Nephron (organoid): ENCODE results near the gene BRSK1.
A peak's percentile ranks its signal among the peaks of the same experiment; 100 is the strongest.

Experiments used
- H3K27ac Mint-ChIP-seq, 3 experiments: 2 replicates each; pipeline ENCODE4 v1.8.0; 2020; ENCODE audit warnings: mixed read lengths in 3 of 3, mild to moderate bottlenecking in 2 of 3, moderate library complexity in 1 of 3
- H3K27me3 Mint-ChIP-seq: 2 replicates; pipeline ENCODE4 v1.8.0; 2021; ENCODE audit warnings: low read depth, mild to moderate bottlenecking, moderate library complexity, mixed read lengths
- H3K36me3 Mint-ChIP-seq: 2 replicates; pipeline ENCODE4 v1.8.0; 2020; ENCODE audit warnings: low read depth, mixed read lengths
- H3K4me1 Mint-ChIP-seq: 2 replicates; pipeline ENCODE4 v1.8.0; 2020; ENCODE audit warnings: mixed read lengths
- H3K4me3 Mint-ChIP-seq, 3 experiments: 2 replicates each; pipeline ENCODE4 v1.8.0; 2020; ENCODE audit warnings: mild to moderate bottlenecking in 3 of 3, mixed read lengths in 3 of 3, moderate library complexity in 2 of 3
- H3K9me3 Mint-ChIP-seq: 2 replicates; pipeline ENCODE4 v1.8.0; 2020; ENCODE audit warnings: mixed read lengths
- TF ChIP-seq, protein P1 (sequence below), 3 experiments: fragments of 200-600 bp; sonication (generic); IDR thresholded peaks; one replicate each; pipeline ENCODE4 v1.5.0; 2021; ENCODE audit warnings: antibody characterized with exemption in 3 of 3; ENCODE audit not compliant: unreplicated experiment in 3 of 3

The BRSK1 gene

DNA sequence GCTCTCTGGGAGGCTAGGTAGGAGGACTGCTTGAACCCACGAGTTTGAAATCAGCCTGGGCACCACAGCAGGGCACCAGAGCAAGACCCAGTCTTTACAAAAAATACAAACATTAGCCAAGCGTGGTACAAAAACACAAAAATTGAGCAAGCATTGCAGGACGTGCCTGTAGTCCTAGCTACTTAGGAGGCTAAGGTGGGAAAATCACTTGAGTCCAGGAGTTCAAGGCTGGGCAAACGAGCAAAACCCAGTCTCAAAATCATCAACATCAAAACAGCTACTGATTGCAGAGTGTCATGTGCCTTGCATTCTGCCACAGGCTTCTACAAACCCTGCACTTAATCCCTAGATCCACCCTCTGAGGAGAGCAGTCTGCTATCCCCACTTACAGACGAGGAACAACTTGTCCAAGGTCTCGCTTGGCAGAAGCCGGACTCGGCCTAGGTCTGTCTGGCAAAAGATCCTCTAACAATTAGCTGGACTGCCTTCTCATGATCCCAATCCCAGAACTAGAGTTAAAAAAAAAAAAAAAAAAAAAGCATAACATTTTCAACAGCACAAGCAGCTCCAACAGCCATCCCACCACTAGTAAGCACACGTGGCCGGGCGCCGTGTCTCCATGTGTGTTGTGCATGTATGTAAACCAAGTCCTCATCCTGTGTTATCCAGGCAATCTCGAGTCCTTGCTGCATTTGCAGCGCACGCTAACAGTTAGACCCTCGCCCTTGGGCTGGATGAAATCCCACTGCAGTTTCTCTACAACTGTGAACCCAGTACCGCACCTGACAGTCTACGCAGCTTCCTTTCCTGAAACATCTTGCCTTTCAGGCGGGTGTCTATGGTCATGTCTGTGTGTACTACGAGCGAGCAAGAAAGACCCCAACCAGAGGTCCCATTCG is 27.0 kb upstream of the BRSK1 start:
- Mint-ChIP-seq H3K4me1 (peaks cover 45% of the 10 kb centered on the region), H3K27me3 (no peaks in the 10 kb centered on the region), H3K27ac (peak overlapping the region; percentile 88 to 98 (median 97)), H3K36me3 (peaks cover 1% of the 10 kb centered on the region), H3K9me3 (no peaks in the 10 kb centered on the region), H3K4me3 (peak overlapping the region; percentile 98 to 100 (median 99))
- TF ChIP-seq, protein P1, sequence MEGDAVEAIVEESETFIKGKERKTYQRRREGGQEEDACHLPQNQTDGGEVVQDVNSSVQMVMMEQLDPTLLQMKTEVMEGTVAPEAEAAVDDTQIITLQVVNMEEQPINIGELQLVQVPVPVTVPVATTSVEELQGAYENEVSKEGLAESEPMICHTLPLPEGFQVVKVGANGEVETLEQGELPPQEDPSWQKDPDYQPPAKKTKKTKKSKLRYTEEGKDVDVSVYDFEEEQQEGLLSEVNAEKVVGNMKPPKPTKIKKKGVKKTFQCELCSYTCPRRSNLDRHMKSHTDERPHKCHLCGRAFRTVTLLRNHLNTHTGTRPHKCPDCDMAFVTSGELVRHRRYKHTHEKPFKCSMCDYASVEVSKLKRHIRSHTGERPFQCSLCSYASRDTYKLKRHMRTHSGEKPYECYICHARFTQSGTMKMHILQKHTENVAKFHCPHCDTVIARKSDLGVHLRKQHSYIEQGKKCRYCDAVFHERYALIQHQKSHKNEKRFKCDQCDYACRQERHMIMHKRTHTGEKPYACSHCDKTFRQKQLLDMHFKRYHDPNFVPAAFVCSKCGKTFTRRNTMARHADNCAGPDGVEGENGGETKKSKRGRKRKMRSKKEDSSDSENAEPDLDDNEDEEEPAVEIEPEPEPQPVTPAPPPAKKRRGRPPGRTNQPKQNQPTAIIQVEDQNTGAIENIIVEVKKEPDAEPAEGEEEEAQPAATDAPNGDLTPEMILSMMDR (IDR thresholded peaks at IDR 0.05; ENCODE audit: unreplicated experiment in 3 of 3): no peak

DNA sequence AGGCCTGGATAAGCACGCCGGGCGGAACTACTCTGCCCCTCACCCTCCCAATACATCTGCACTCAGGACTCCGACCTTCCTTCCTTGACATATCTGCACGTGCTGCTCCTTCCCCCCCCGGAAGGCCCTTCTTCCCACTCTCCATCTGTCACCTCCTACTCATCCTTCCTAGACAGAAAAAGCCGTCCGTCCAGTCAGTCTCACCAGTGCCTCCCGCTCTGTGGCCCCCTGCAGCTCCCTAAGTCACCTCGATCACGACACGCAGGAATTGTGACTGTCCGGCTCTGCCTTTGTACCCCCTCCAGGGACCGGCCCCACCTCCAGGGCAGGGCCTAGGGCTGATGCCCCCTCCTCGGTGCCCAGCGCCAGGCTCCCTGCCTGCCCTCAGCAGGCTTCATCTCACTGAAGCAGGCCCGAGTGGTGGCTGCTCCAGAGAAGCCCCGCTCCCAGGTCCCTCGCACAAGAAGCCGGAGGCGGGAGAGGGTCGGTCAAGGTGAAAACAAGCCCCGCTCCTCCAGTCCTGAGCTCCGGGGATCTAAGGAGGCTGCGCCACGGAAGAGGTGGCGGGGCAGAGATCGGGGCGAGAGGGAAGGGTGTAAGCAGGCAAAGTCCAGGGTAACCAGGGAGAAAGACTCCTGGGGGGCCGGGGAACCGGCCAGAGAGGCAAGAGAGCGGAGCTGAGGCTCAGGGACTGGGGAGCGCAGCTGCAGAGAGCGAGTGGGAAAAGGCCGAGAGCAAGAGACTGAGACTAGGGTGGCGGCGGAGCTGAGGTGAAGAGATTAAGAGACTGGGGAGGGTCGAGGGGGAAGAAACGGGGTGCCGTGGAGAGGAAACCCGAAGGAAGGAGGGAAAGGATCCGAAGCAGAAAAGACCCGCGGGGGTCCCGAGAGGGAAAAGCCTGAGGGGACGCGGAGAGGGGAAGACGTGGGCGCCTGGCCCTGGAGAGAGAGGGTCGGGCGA is 26.1 kb upstream of the BRSK1 start:
- TF ChIP-seq, protein P1 (IDR thresholded peaks at IDR 0.05; ENCODE audit: unreplicated experiment in 3 of 3): no peak
- H3K27me3 Mint-ChIP-seq: no peaks in the 10 kb centered on the region
- peaks cover 45% of the 10 kb centered on the region for H3K4me1 Mint-ChIP-seq
- peak overlapping the region; percentile 98 to 100 (median 99) for H3K4me3 Mint-ChIP-seq
- peak overlapping the region; percentile 88 to 98 (median 97) for H3K27ac Mint-ChIP-seq
- H3K36me3 Mint-ChIP-seq: peaks cover 3% of the 10 kb centered on the region
- H3K9me3 Mint-ChIP-seq: no peaks in the 10 kb centered on the region

DNA sequence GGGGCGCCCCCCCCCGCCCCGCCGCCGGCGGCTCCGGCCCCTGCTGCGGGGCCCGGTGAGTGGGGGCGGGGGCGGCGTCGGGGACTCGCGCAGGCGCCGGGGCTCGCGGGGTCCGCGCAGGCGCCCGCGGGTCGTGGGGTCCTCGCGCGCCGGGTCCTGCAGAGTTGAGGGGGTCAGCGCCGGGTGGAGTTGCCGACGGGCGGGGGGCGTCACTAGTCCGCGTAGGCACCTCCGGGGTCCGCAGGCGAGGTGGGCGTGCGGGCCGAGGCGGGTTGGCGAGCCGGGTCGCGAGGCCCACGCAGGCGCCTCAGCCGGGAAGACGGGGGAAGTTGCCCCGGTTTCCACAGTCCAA is 25.3 kb upstream of the BRSK1 start:
- Mint-ChIP-seq H3K27ac (peak overlapping the region in 2 of 3 experiments; percentile 88 to 100), H3K4me3 (peak overlapping the region; percentile 82 to 84 (median 84)), H3K27me3 (no peaks in the 10 kb centered on the region), H3K36me3 (peaks cover 5% of the 10 kb centered on the region), H3K9me3 (no peaks in the 10 kb centered on the region), H3K4me1 (peaks cover 45% of the 10 kb centered on the region)
- TF ChIP-seq, protein P1 (IDR thresholded peaks at IDR 0.05; ENCODE audit: unreplicated experiment in 3 of 3): no peak

DNA sequence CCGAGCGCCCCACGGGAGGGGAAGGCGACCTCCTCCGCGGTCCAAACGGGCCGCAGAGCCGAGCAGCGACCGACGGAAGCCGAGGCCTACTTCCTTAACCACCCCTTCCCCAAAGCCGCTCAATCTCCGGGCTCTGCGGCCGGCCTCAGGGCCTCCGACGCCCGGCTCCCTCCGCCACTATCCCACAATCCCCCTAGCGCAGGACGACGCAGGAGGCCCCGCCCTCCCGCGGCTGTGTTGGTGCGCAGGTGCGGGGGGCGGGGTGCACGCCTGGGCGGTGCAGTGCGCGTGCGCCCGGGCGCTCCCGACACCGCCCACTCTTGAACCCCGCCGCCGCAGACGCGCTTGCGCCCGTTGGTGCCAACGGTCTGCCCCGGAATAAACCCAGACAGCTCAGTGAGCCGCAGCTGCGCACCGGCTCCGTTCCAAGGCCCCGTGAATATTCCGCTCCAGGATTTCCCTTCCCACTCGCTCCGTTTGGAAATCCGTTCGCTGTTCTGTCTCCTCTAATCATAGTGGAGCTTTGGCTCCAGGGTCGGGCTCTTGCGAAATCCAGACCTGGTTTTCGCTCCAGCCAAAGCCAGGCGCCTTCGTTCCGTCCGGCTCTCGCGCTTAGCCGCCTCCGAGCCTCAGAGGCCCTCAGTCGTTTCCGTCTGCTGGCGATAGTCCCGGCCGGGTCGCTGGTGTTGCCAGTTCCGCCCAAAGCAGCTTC is 24.8 kb upstream of the BRSK1 start, which contains the start of gene PPP6R1:
TSS of gene PPP6R1 (minus strand) at position 190 of the 712 bp plus-strand sequence. CDS start 11,914 bp downstream, outside the sequence.
- H3K4me3 Mint-ChIP-seq: peak within 1 kb of the TSS; percentile 98 to 100 (median 99)
- H3K36me3 Mint-ChIP-seq: peaks cover 6% of the 10 kb centered on the region
- peaks cover 43% of the 10 kb centered on the region for H3K4me1 Mint-ChIP-seq
- no peaks in the 10 kb centered on the region for H3K9me3 Mint-ChIP-seq
- peak within 1 kb of the TSS; percentile 98 to 100 (median 100) for H3K27ac Mint-ChIP-seq
- no peaks in the 10 kb centered on the region for H3K27me3 Mint-ChIP-seq
- TF ChIP-seq, protein P1 (IDR thresholded peaks at IDR 0.05; ENCODE audit: unreplicated experiment in 3 of 3): no peak

DNA sequence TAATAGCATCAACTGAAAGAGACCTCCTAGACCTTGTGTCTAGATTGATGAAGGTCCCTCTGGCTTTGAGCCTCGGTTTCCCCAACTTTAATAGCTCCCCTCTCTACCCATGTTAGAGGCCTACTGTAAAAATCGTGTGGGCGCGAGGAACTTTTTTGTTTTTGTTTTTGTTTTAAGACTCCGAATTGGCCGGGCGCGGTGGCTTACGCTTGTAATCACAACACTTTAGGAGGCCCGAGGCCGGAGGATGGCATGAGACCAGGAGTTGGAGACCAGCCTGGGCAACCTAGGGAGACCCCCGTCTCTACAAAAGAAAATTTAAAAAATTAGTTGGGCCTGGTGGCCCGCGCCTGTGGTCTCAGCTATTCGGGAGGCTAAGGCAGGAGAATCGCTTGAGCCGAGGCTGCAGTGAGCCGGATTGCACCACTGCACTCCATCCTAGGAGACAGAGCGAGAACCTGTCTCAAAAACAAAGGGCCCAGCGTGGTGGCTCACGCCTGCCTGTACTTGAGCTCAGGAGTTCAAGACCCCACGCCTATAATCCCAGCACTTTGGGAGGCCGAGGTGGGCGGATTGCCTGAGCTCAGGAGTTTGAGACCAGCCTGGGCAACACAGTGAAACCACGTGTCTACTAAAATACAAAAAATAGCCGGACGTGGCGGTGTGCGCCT is 24.1 kb upstream of the BRSK1 start:
- TF ChIP-seq, protein P1 (IDR thresholded peaks at IDR 0.05; ENCODE audit: unreplicated experiment in 3 of 3): no peak
- Mint-ChIP-seq H3K4me1 (peaks cover 36% of the 10 kb centered on the region), H3K4me3 (peak overlapping the region; percentile 82 to 84 (median 84)), H3K9me3 (no peaks in the 10 kb centered on the region), H3K27ac (peak overlapping the region; percentile 98 to 100 (median 100)), H3K36me3 (peaks cover 6% of the 10 kb centered on the region), H3K27me3 (no peaks in the 10 kb centered on the region)
